Hematopoietic multipotent progenitor cell treated with erythropoietin and hydrocortisone succinate and interleukin-3 and kit ligand, for 4 days (in vitro differentiated cells): ENCODE results near the gene FBXO3.
"Not testable (repeated sequence)": the region's sequence is repeated elsewhere in the genome, so short reads cannot be mapped to it uniquely, and the experiment has no call there.

Experiments
- DNase-seq: peaks from one replicate; pipeline ENCODE4 v3.0.0-alpha.2; 2015

FBXO3 gene

DNA sequence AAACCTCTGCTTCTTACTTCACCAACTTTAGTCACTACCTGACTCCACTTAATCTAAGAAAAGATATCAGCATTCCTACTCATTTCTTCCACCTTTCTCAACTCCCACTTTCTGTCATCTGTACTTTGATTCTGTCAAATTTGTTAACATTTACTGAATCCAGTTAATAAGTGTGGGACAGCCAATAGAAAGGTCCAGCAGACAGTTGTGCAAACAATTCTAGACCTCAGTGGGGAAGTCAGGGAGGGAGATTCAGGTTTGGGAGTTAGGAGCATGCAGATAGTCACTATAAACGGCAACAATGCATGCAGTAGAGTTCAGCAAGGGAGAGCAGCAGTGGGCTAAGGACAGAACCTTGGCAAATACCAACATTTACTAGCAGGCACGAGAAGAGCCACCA is 4.1 kb downstream of the FBXO3 start:
- DNase-seq, result no peak

DNA sequence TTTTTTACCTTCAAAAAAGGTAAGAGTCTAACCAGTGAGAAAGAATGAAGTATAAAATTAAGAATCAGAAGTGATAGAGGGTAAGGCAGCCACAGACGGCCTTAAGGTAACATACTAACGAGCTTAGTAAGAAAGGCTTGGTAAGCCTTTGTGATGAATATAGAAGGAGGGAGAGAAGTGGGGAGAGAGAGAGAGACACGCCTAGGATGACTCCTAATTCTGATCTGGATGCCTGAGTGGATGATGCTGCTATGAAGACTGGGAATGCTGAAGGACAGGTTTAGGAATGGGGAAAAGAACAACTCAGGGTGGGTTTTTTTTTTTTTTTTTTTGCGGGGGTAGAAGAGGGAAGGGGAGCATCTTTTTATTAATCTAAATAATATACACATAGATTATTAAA is 4.8 kb downstream of the FBXO3 start:
- DNase-seq, result no peak

DNA sequence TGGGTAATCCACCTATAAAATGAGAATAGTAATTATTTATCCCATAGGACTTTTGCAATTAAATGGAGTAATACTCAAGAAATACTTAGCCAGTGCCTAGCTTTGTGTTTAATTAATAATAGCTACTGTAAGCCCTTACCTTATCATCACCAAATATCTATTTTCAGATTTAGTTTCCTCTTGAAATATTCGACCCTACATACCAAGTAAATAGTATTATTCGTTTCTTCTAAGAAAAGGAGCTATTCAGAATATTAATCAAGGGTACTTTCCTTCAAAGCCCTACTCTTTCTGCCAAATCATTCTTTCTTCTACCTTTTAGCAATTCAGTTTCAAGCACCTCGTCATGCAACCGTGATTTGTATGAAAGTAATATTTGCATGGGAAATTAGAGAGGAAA is 6.7 kb downstream of the FBXO3 start:
- DNase-seq, result no peak

DNA sequence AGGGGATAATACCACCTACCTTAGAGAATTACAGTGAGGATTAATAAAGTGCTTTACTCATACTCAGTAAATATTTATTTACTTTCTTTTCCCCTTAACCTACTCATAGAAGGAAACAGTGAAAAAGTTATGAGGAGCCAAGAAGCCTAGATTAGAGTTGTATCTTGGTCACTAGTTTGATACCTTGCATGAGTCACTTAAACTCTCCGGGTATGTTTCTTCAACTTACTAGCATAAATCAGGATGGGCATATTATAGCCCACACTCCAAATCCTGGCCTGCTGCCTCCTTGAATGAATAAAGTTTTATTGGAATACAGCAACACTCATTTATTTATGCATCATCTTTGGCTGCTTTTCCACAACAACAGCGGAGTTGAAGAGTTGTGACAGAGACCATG is 8.2 kb downstream of the FBXO3 start:
- no peak for DNase-seq

DNA sequence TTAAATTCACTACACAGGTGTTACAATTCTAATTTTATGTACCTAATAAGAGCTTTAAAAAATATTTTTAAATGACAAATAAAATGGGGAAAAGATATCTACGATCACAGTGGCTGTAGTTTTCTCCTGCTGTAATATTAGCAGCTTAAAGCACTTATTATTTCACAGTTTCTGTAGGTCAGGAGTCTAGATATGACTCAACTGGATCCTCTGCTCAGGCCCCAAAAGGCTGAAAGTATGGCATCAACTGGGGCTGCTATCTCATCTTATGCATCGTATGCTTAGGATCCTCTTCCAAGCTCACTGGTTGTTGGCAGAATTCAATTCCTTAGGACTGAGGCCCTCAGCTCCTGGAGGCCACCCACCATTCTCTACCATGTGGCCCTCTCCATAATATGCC is 12.8 kb downstream of the FBXO3 start:
- no peak for DNase-seq

DNA sequence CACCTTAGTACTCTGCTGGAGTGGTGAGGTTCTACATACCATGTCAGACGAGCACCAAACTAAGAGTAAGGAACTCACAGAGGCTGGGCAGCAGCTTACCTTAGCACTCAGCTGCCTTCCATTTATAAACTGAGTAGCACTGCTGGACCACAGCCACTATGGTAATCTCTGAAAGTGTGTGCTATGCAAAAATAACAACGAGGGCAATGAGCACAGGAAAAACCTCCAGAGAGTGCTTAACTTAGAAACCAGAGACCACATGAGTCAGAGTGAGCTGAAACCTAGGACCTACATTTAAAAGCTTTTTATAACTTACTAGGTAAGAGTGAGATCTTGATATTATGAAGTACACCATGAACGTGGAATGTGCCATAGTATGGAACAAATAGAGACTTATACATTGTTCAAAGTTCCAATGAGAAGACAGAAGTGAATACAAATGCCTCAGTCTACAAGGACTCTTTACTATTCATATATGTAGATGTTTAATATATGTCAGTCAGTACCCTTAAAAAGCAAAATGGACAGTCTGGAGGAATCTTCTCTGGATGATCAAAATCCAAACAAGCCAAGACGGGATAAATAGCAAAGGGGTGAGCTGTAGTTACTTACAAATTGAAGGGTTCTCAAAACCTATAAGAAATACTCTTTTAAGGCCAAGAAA is 20.9 kb downstream of the FBXO3 start:
- DNase-seq, result no peak

DNA sequence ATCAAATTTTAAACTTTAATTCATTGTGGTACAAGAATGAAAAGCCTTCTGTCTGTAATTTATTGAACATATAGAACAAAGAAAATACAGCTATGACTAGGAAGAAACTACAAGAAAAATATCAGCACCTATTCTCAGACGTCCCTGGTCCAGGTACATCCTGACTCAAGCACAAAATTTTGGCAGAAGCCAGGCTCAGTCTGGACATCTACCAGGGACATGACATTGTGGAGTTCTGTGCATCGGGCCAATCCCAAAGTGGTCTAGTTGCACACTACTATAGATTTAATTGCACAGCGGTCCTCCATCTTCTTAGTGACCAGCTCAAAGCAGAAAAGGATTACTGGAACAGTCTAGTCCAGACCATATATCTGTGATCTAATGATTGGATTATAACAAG is 22.4 kb downstream of the FBXO3 start:
- DNase-seq, result no peak

DNA sequence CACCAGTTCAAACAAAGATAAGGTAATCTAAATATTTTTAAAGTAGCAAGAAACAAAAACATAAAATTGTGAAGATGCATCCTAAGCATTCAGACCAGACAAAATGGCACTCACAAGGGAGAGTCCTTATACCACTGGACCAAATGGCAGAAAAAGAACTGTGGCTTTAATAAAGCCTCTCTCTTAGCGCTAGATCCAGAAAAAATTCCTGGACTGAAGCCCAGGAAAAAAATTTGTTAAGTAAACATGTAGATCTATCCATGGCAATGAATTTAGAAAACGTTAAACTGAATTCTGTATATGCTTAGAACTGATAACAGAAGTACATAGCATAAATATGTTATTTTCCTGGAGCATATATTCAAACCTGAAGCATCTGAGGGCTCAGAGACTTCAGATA is 26.3 kb downstream of the FBXO3 start:
- DNase-seq, result no peak

DNA sequence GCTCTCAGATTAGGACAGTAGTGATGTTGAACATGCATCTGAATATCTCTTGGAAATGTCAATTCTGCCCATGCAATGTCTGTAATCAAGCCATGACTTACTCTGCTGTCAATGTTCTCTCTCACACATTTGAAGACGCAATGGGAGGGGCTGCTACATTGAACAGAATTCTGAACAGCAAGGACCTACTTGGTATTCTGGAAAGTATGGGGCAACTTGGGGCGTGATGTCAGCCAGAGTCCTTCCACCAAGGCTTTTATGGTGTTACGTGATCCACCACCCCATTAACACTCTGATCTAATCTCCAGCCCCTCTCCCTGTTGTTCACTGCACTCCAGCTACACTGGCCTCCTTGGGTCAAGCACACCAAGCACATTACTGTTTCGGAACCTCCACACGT is 31.0 kb downstream of the FBXO3 start:
- no peak for DNase-seq

DNA sequence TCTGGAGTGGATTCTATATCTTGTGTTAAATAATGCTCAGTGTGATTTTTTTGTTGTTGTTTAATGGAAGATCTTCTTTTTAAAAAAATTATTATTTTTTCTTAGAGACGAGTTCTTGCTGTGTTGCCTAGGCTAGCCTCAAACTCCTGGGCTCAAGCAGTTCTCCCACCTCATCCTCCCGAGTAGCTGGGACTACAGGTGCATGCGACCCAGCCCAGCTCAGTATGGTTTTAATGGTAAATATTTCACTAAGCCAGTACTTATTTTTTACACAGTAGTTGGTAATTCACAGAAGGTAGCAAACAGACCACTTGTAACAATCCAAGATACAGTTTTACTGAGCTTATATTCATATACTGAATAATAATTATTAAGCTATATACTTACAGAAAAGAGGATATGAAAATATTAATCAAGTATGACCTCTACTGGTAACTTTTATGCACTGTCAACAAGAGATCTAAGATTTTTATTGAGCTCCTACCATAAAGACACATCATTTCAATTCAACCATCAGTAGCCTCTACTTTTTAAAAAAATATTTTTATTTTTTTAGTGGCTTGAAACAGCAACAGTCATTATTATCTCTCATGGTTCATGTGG is 32.0 kb downstream of the FBXO3 start:
- peak; percentile 66 for DNase-seq

DNA sequence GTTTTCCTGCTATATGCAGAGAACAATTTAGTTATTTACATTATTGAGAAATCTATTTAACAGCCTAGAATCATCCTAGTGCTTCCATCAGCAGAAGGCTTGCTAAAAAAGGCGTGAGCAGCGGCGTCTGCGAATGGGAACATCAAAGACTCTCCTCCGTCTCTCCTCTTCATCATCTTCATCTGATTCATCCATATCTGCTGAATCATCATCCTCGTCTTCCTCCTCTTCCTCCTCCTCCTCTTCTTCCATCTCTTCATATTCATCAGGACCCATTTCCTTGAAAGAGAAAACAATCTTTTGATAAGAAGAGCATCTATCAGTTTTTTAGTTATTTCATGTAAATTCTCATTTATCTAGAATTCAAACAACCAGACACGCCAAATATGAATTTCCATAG is 32.5 kb downstream of the FBXO3 start:
- no peak for DNase-seq

DNA sequence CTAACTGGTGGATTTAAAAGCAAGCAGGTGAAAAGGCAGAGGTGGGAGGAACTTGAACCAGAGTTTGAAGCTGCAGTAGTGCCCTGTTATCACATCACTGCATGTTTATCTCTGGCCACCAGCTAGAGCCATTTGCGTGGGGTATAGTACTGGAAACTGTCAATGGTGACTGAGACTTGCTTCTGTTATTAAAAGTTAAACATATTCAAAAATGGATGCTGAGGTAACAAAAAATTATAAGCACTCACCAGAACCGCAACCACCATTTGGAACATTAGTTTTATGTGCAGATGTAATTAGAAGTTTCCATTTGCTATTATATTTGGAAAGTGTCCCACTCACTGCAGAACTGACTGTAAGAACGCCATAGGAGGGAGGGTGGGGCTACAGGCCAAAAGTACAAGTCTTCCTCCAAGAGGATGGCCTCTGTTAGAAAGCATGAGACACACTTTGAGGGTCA is 36.9 kb downstream of the FBXO3 start:
- DNase-seq, result peak; percentile 85

DNA sequence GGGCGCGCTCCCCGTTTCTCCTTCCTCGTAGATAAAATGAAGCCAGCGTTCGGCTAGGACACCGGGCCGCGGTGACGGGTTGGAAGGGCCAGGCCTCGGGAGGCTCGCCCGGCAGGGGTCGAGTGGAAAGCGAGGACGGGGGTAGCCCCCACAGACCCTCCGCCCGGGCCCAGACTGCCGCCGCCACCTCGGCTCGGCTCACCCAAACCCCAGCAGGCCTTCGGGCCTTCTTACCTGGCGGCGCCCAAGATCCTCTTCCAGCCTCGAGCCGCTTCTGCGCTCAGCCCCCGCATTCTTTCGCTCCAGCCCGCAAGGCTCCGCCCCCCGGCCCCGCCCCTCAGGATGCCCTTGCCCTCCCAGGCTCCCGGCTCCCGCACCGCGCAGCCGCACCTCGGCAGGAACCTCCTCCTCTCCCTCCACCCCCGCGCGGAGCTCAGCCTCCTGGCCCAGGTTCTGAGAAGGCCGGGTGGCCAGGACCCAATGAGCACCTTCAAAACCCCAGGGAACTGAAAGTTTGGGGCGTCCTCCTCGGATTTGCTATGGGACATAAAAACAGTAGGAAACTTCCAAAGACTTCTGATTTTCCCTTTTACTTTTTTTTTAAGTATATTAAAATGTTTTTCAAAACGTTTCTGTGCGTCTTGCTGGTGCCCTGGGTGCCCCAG is 38.0 kb downstream of the FBXO3 start, which contains the start of gene CD59:
Gene CD59, minus strand, starts transcription at position 276 of the 665 bp plus-strand sequence. CDS start 13,978 bp downstream, outside the sequence.
- peak; percentile 95 for DNase-seq

DNA sequence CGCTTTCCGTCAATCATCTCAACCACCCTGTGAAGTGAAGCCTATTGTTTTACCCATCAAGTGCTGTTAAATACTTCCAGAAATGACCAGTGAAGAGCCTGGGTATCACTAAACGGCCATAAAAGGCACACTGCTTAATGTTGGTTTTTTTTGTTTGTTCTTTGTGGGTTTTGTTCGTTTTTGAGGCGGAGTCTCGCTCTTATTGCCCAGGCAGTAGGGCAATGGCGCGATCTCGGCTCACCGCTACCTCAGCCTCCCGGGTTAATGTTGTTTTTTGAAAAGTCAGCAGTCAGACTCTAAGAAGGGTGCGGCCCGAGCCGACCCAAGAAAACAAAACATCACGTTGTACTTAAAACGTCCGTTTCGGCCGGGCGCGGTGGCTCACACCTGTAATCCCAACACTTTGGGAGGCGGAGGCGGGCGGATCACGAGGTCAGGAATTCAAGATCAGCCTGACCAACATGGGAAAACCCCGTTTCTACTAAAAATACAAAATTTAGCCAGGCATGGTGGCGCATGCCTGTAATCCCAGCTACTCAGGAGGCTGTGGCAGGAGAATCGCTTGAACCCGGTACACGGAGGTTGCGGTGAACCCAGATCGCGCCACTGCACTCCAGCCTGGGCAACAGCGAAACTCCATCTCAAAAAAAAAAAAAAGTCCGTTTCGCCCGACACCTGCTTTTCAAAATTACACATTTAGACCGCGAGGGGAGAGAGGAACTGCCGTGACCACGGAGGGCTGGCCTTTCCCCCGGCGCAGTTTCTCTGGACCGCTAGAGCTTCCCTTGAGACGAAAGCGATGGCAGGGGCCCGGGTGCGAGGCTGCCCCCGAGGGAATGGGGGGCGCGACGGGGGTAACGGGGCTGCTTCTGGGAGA is 38.8 kb downstream of the FBXO3 start:
- DNase-seq, result peak; percentile 83

DNA sequence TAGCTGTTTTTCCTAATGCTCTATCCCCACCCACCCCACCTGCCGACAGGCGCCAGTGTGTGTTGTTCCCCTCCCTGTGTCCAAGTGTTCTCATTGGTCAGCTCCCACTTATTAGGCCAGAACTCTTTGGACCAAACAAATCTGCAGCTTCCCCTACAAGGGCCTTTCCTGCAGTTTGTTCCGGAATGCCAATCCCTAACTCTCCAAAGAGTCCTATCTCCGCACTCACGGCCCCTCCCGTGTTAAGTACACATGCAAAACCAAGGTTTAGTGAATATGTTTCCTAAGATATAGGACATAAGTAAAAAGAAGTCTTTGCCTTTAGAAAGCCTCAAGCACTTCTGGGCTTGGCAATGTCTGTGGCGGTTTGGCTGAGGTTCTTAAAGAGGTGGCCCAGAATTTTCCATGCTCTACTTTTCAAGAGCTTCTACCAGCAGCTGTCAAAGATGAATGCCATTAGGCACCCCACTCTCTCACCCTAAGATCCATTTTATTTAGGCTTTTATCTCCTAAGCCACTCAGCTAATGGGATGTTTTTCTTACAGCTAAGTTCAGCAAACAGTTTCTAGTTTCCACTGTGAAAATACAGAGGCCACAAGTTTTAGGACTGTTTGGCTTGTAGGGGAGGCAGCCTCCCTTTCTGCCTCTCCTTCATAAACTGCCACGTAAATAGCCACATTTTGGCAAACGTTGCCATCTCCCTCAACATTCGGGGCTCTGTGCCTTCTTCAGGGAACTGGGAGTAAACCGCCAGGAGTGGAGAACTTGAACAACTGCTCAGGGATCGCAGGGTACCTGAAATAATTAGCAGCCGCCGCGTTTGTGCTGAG is 39.7 kb downstream of the FBXO3 start:
- peak; percentile 47 for DNase-seq

DNA sequence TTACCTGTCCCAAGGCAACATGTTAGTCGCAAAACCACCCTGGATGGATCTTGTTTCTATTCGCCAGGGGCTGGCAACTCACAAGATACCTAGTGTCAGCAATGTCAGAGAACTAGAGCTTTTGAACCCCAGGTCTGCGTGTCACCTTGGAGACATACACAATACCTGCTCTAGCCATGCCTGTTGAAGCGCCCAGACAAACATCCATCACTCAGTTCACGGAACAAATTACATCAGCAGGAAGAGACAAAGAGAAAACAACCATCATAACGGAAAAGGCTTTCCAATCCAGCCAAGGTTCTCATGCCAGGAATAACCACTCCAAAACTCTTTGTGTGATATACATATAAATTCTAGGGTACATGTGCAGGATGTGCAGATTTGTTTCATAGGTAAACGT is 40.3 kb downstream of the FBXO3 start:
- no peak for DNase-seq

DNA sequence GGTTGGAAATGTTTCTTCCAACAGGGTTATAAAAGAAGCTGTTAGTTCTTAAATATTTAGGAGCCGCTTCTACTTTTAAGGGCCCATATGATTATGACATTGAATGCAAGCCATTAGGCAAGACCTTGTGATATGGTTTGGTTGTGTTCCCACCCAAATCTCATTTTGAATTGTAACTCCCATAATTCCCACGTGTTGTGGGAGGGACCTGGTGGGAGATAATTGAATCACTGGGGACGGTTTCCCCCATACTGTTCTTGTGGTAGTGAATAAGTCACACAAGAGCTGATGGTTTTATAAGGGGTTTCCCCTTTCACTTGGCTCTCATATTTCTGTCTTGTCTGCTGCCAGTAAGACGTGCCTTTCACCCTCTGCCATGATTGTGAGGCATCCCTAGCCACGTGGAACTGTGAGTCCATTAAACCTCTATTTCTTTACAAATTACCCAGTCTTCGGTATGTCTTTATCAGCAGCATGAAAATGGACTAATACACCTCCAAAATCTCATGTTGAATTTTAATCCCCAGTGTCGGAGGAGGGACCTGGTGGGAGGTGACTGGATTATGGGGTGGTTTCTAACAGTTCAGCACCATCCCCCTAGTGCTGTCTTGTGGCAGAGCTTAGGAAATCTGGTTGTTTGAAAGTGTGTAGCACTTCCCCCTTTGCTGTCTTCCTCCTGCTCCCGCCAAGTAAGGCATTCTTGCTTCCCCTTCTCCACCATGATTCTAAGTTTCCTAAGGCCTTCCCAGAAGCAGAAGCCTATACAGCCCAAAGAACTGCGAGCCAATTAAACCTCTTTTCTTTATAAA is 42.4 kb downstream of the FBXO3 start:
- DNase-seq, result peak; percentile 67

DNA sequence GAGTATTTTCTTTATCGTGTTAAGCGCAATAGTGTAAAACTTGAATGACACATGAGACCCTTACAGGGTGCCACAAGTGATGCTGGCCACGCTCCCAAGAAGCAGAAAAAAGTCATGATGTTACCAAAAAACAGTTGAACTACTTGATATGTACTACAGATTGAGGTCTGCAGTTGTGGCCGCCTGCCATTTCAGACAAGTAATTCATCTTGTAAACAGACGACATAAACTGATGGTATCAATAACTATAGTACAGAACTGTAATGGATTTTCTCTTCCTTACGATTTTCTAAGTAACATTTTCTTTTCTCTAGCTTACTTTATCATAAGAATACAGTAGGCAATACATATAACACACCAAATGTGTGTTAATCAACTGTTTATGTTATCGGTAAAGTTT is 43.6 kb downstream of the FBXO3 start:
- peak; percentile 40 for DNase-seq

DNA sequence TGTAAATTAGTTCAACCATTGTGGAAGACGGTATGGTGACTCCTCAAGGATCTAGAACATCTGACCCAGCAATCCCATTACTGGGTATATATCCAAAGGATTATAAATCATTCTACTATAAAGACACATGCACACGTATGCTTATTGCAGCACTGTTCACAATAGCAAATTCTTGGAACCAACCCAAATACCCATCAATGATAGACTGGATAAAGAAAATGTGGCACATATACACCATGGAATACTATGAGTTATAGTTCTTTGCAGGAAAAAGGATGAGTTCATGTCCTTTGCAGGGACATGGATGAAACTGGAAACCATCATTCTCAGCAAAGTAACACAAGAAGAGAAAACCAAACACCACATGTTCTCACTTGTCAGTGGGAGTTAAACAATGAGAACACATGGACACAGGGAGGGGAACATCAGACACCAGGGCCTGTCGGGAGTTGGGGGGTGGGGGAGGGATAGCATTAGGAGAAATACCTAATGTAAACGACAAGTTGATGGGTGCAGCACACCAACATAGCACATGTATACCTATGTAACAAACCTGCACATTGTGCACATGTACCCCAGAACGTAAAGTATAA is 45.2 kb downstream of the FBXO3 start:
- not testable (repeated sequence) for DNase-seq

DNA sequence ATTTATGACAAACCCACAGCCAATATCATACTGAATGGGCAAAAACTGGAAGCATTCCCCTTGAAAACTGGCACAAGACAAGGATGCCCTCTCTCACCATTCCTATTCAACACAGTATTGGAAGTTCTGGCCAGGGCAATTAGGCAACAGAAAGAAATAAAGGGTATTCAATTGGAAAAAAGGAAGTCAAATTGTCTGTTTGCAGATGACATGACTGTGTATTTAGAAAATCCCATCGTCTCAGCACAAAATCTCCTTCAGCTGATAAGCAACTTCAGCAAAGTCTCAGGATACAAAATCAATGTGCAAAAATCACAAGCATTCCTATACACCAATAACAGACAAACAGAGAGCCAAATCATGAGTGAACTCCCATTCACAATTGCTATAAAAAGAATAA is 46.8 kb downstream of the FBXO3 start:
- DNase-seq, result not testable (repeated sequence)

DNA sequence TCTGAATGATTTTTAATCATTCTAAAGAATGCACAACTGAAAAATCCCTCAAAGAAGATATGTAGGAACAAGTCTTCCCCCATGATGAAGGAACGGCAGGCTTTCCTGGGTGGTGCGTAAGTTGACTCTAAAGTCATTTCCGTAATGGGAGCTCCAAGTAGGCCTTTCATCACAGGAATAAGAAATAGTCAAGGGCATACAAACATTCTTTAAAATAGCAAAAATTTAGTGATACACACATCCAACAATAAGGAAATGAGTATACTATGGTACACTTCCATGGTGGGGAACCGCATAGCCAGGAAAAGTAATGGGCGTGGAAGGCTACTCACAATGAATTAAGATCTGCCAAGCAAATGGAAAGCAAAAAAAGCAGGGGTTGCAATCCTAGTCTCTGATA is 48.8 kb downstream of the FBXO3 start:
- no peak for DNase-seq
